ENCODE data around the gene EMD.

- TF ChIP-seq SMC3 (IDR thresholded peaks at IDR 0.05; ENCODE audit: low read depth, low read length): no peak
- TF ChIP-seq, protein P1, sequence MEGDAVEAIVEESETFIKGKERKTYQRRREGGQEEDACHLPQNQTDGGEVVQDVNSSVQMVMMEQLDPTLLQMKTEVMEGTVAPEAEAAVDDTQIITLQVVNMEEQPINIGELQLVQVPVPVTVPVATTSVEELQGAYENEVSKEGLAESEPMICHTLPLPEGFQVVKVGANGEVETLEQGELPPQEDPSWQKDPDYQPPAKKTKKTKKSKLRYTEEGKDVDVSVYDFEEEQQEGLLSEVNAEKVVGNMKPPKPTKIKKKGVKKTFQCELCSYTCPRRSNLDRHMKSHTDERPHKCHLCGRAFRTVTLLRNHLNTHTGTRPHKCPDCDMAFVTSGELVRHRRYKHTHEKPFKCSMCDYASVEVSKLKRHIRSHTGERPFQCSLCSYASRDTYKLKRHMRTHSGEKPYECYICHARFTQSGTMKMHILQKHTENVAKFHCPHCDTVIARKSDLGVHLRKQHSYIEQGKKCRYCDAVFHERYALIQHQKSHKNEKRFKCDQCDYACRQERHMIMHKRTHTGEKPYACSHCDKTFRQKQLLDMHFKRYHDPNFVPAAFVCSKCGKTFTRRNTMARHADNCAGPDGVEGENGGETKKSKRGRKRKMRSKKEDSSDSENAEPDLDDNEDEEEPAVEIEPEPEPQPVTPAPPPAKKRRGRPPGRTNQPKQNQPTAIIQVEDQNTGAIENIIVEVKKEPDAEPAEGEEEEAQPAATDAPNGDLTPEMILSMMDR (IDR thresholded peaks at IDR 0.05): peak; percentile 37
- no peak for TF ChIP-seq POLR2AphosphoS5 (IDR thresholded peaks at IDR 0.05; ENCODE audit: low read depth, low read length)
- no peak for TF ChIP-seq FOXM1 (IDR thresholded peaks at IDR 0.05; ENCODE audit: low read depth)
- TF ChIP-seq, protein P2, sequence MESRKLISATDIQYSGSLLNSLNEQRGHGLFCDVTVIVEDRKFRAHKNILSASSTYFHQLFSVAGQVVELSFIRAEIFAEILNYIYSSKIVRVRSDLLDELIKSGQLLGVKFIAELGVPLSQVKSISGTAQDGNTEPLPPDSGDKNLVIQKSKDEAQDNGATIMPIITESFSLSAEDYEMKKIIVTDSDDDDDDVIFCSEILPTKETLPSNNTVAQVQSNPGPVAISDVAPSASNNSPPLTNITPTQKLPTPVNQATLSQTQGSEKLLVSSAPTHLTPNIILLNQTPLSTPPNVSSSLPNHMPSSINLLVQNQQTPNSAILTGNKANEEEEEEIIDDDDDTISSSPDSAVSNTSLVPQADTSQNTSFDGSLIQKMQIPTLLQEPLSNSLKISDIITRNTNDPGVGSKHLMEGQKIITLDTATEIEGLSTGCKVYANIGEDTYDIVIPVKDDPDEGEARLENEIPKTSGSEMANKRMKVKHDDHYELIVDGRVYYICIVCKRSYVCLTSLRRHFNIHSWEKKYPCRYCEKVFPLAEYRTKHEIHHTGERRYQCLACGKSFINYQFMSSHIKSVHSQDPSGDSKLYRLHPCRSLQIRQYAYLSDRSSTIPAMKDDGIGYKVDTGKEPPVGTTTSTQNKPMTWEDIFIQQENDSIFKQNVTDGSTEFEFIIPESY (IDR thresholded peaks at IDR 0.05; ENCODE audit: borderline replicate concordance, low read depth): no peak
- TF ChIP-seq JUND (IDR thresholded peaks at IDR 0.05): no peak
- TF ChIP-seq RFX5 (IDR thresholded peaks at IDR 0.05; ENCODE audit: low read length): no peak
- TF ChIP-seq GABPA (IDR thresholded peaks at IDR 0.05; ENCODE audit: low read depth): no peak
- TF ChIP-seq RCOR1 (IDR thresholded peaks at IDR 0.05; ENCODE audit: low read length): no peak
- TF ChIP-seq, protein P3, sequence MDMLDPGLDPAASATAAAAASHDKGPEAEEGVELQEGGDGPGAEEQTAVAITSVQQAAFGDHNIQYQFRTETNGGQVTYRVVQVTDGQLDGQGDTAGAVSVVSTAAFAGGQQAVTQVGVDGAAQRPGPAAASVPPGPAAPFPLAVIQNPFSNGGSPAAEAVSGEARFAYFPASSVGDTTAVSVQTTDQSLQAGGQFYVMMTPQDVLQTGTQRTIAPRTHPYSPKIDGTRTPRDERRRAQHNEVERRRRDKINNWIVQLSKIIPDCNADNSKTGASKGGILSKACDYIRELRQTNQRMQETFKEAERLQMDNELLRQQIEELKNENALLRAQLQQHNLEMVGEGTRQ (IDR thresholded peaks at IDR 0.05; ENCODE audit: borderline replicate concordance, low read depth, low read length): no peak
Measured at GRCh38 chrX:154373340-154374306, 5.5 kb upstream of the EMD start.
